ENCODE results near the gene YIF1A. TPM values are rescaled to one million over a fixed set of nuclear protein-coding genes. Genes with fewer than 3 reads are reported as not detected.
A peak's percentile ranks its signal among the peaks of the same experiment; 100 is the strongest.

Gene YIF1A
- total RNA-seq, 2 experiments from 2014 or later, result 57.2 to 73.4 TPM

- CTCF ChIA-PET (ENCODE audit: unreplicated experiment), result no interaction called here
- no TSS peak for BruUV-seq (replicated peaks)
These were observed 2.2 kb downstream of the YIF1A start for GRCh38 chr11:66286699-66287098.

GRCh38 chr11:66285250-66285947 is 3.5 kb downstream of the YIF1A start:
- no TSS peak for BruUV-seq (replicated peaks)
- no peak overlapping the region for H3K4me3 ChIP-seq (ENCODE audit: low read depth, low read length, poor library complexity, severe bottlenecking)
- DNase-seq (ENCODE audit: low spot score), result no peak
- H3K9me2 ChIP-seq (ENCODE audit: insufficient read depth, low read length), result no peaks in the 10 kb centered on the region
- intact Hi-C loops (cut with micrococcal nuclease; ENCODE audit: unreplicated experiment), result no loop called here
- peaks cover 15% of the 10 kb centered on the region; the same call in 1 of the 2 replicates for H3K36me3 ChIP-seq (ENCODE audit: insufficient read depth, low read length)
- no peak overlapping the region for H2AFZ ChIP-seq (ENCODE audit: low read length)
- H3K79me2 ChIP-seq (ENCODE audit: insufficient read depth, low read depth, low read length), result peaks cover 9% of the 10 kb centered on the region; the same call in 1 of the 2 replicates
- POLR2A ChIA-PET, result interaction anchor here (1.0 kb wide), 1 partner anchor 32 kb away, joined by 3 read pairs; no protein-coding TSS in a partner anchor
- no peaks in the 10 kb centered on the region for H3K9me3 ChIP-seq (ENCODE audit: low read length)
- H4K20me1 ChIP-seq (ENCODE audit: insufficient read depth, low read length), result no peaks in the 10 kb centered on the region
- TF ChIP-seq CTCF (conservative IDR thresholded peaks at IDR 0.05; ENCODE audit: low read length) (no peak), EZH2phosphoT487 (IDR thresholded peaks at IDR 0.05; ENCODE audit: borderline replicate concordance, low read depth, low read length) (no peak)
- H3K27ac ChIP-seq (ENCODE audit: low read depth, low read length, poor library complexity, severe bottlenecking), result no peak overlapping the region
- peaks cover 51% of the 10 kb centered on the region for H3K4me1 ChIP-seq (ENCODE audit: insufficient read depth, low read length, poor library complexity, severe bottlenecking)
- no peak overlapping the region for H3K4me2 ChIP-seq (ENCODE audit: low read length)
- CTCF ChIA-PET (ENCODE audit: unreplicated experiment), result no interaction called here

More at GRCh38 chr11:66286699-66287098, 2.2 kb downstream of the YIF1A start:
- Histone ChIP-seq H3K79me2 (ENCODE audit: insufficient read depth, low read depth, low read length) (peaks cover 9% of the 10 kb centered on the region; the same call in 1 of the 2 replicates), H3K4me1 (ENCODE audit: insufficient read depth, low read length, poor library complexity, severe bottlenecking) (peaks cover 49% of the 10 kb centered on the region), H4K20me1 (ENCODE audit: insufficient read depth, low read length) (no peaks in the 10 kb centered on the region), H2AFZ (ENCODE audit: low read length) (no peak overlapping the region), H3K9me2 (ENCODE audit: insufficient read depth, low read length) (no peaks in the 10 kb centered on the region), H3K9me3 (ENCODE audit: low read length) (no peaks in the 10 kb centered on the region), H3K4me3 (ENCODE audit: low read depth, low read length, poor library complexity, severe bottlenecking) (no peak overlapping the region), H3K36me3 (ENCODE audit: insufficient read depth, low read length) (peaks cover 15% of the 10 kb centered on the region; the same call in 1 of the 2 replicates), H3K27ac (ENCODE audit: low read depth, low read length, poor library complexity, severe bottlenecking) (no peak overlapping the region), H3K4me2 (ENCODE audit: low read length) (no peak overlapping the region)
- intact Hi-C loops (cut with micrococcal nuclease; ENCODE audit: unreplicated experiment), result no loop called here
- TF ChIP-seq CTCF (conservative IDR thresholded peaks at IDR 0.05; ENCODE audit: low read length), result no peak
- POLR2A ChIA-PET, result interaction anchor here (1.0 kb wide), 1 partner anchor 31 kb away, joined by 3 read pairs; no protein-coding TSS in a partner anchor
- no peak for DNase-seq (ENCODE audit: low spot score)

GRCh38 chr11:66284526-66285078 is 4.3 kb downstream of the YIF1A start:
- Histone ChIP-seq H2AFZ (ENCODE audit: low read length) (no peak overlapping the region), H3K4me2 (ENCODE audit: low read length) (peak overlapping the region; percentile 52), H3K9me2 (ENCODE audit: insufficient read depth, low read length) (no peaks in the 10 kb centered on the region), H3K4me1 (ENCODE audit: insufficient read depth, low read length, poor library complexity, severe bottlenecking) (peaks cover 43% of the 10 kb centered on the region), H4K20me1 (ENCODE audit: insufficient read depth, low read length) (no peaks in the 10 kb centered on the region), H3K4me3 (ENCODE audit: low read depth, low read length, poor library complexity, severe bottlenecking) (no peak overlapping the region), H3K9me3 (ENCODE audit: low read length) (no peaks in the 10 kb centered on the region), H3K79me2 (ENCODE audit: insufficient read depth, low read depth, low read length) (peaks cover 9% of the 10 kb centered on the region; the same call in 1 of the 2 replicates), H3K27ac (ENCODE audit: low read depth, low read length, poor library complexity, severe bottlenecking) (peak overlapping the region; percentile 35), H3K36me3 (ENCODE audit: insufficient read depth, low read length) (peaks cover 15% of the 10 kb centered on the region; the same call in 1 of the 2 replicates)
- DNase-seq (ENCODE audit: low spot score), result peak; percentile 35
- TF ChIP-seq CTCF (conservative IDR thresholded peaks at IDR 0.05; ENCODE audit: low read length) (no peak), EZH2phosphoT487 (IDR thresholded peaks at IDR 0.05; ENCODE audit: borderline replicate concordance, low read depth, low read length) (no peak)
- intact Hi-C loops (cut with micrococcal nuclease; ENCODE audit: unreplicated experiment), result no loop called here
- CTCF ChIA-PET (ENCODE audit: unreplicated experiment), result no interaction called here
- no TSS peak for BruUV-seq (replicated peaks)
- POLR2A ChIA-PET, result no interaction called here
